ENCODE results near the gene EXOSC2. TPM values are rescaled to one million over a fixed set of nuclear protein-coding genes. Genes with fewer than 3 reads are reported as not detected.

EXOSC2 gene
- total RNA-seq, result 23.0 TPM
- long read RNA-seq, transcript EXOSC2-204 (9 exons, 2,040 nt), result major isoform, 9 of 13 reads
- long read RNA-seq, partial matches to known transcripts, result 0 of 13 reads
- long read RNA-seq, other reads (novel, unspliced or antisense), result 2 of 13 reads

- ATAC-seq, result peak; percentile 98
- Histone ChIP-seq H3K27me3 (no peaks in the 10 kb centered on the region), H3K27ac (peak within 1 kb of the TSS; percentile 73), H3K4me3 (peak within 1 kb of the TSS; percentile 67), H3K9me3 (no peaks in the 10 kb centered on the region), H3K4me1 (peaks cover 17% of the 10 kb centered on the region), H3K36me3 (peaks cover 27% of the 10 kb centered on the region)
- DNase-seq, result peak; percentile 99
- TF ChIP-seq CTCF (IDR thresholded peaks at IDR 0.05), result no peak
- intact Hi-C loops (cut with DNase I), result no loop called here
Measured at GRCh38 chr9:130693426-130694191, at the start of gene EXOSC2. EXOSC2 (plus strand) TSS chr9:130693780; CDS start chr9:130693792, 12 bp downstream.

DNA sequence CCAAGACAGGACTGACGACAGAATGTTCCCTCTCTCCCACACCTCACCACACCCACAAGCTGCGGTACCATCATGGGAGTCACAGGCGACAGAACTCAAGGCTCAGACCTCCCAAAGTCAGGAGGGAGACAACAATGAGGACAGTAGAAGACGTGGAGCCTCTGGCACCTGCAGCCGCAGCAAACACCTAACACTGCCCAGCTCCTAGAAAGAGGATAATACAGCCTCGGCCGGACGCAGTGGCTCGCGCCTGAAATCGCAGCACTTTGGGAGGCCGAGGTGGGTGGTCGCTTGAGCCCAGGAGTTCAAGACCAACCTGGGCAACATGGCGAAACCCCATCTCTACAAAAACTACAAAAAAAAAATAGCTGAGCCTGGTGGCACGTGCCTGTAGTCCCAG lies 42.4 kb upstream of the EXOSC2 start:
- Histone ChIP-seq H3K27me3 (peaks cover 25% of the 10 kb centered on the region), H3K4me1 (no peaks in the 10 kb centered on the region), H3K4me3 (no peak overlapping the region), H3K36me3 (no peaks in the 10 kb centered on the region), H3K9me3 (no peaks in the 10 kb centered on the region), H3K27ac (no peak overlapping the region)
- no peak for ATAC-seq
- intact Hi-C loops (cut with DNase I), result no loop called here
- no peak for DNase-seq
- TF ChIP-seq CTCF (IDR thresholded peaks at IDR 0.05), result no peak

DNA sequence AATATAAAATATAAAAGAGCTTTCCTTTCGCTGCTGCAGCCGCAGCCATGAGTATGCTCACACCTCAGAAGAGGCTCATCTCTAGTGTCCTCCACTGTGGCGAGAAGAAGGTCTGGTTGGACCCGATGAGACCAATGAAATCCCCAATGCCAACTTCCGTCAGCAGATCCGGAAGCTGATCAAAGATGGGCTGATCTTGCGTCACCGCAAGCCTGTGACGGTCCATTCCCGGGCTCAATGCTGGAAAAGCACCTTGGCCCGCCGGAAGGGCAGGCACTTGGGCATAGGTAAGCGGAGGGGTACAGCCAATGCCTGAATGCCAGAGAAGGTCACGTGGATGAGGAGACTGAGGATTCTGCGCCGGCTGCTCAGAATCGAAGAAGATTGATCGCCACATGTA lies 41.8 kb upstream of the EXOSC2 start:
- no peak overlapping the region for H3K4me3 ChIP-seq
- peaks cover 31% of the 10 kb centered on the region for H3K27me3 ChIP-seq
- no peaks in the 10 kb centered on the region for H3K9me3 ChIP-seq
- no peak for DNase-seq
- no peaks in the 10 kb centered on the region for H3K36me3 ChIP-seq
- no peaks in the 10 kb centered on the region for H3K4me1 ChIP-seq
- ATAC-seq, result no peak
- TF ChIP-seq CTCF (IDR thresholded peaks at IDR 0.05), result no peak
- intact Hi-C loops (cut with DNase I), result no loop called here
- H3K27ac ChIP-seq, result no peak overlapping the region

DNA sequence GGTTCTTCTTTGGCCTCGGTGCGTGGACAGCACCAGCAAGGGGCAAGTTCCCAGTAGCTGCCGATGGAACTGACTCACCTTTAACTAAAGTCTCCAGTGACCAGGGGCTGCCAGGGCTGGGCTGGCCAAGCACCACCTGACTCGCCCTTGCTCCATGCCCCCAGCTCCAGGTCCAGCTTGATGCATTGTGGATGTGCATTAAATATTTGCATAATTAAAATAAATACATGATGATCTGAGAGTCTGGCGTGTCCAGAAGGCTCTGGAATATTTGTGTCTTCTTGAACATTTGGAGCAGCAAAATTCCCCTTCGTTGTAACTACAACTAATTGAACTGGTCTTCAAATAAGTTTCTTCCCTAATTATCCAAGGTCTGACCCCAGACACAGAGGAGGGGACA lies 38.7 kb upstream of the EXOSC2 start:
- no peak for DNase-seq
- TF ChIP-seq CTCF (IDR thresholded peaks at IDR 0.05), result no peak
- Histone ChIP-seq H3K27ac (no peak overlapping the region), H3K4me1 (peaks cover 4% of the 10 kb centered on the region), H3K27me3 (peaks cover 53% of the 10 kb centered on the region), H3K4me3 (no peak overlapping the region), H3K9me3 (no peaks in the 10 kb centered on the region), H3K36me3 (no peaks in the 10 kb centered on the region)
- intact Hi-C loops (cut with DNase I), result no loop called here
- no peak for ATAC-seq

DNA sequence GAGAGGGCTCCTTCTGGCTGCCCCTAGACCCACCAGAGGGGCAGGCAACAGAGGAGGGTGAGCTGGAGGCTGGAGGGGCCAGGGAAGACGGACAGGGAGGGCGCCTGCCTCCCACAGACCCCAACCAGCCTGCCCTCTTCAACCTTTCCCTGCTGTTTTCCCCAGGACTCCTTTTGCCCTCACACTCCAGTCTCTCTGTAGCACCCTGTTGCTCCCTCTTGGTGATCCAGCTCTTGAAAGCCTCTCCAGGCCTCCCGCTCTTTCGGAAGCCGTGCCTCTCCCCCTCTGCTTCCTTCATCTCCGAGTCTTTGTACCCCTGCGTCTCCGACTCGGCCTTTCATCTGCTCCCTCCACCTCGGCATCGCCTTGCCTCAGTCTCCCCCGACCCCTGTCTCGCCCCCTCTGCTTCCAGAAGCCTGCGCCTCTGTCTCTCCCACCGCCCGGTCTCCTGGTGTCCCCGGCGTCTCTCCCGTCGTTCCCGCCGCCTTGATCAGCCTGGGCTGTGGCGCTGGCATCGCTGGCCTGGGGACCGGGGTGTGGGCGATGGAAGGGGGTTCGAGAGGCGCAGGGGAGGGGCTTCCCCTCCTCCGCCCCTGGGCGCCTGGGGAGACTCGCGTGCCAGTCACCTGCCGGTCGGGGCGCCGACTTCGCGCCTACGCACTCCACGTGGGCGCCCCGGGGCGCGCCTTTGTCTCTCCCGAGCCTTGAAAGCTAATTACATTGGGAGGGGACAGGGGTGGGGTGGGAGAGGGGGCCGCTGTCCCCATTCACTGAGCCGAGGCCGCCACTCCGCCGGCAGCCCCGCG lies 34.5 kb upstream of the EXOSC2 start:
- ATAC-seq (no peak), DNase-seq (no peak)
- no peak overlapping the region for H3K27ac ChIP-seq
- no peak overlapping the region for H3K4me3 ChIP-seq
- peaks cover 87% of the 10 kb centered on the region for H3K27me3 ChIP-seq
- no peaks in the 10 kb centered on the region for H3K9me3 ChIP-seq
- H3K4me1 ChIP-seq, result peaks cover 37% of the 10 kb centered on the region
- TF ChIP-seq CTCF (IDR thresholded peaks at IDR 0.05), result no peak
- intact Hi-C loops (cut with DNase I), result no loop called here
- no peaks in the 10 kb centered on the region for H3K36me3 ChIP-seq
